Activated CD4-positive, alpha-beta T cell treated with anti-CD3 and anti-CD28 coated beads, Interleukin-2, amount 50 U/mL, for 16 hours (primary cell): ENCODE data around the gene KCNQ1OT1.
"Not testable (repeated sequence)": the region's sequence is repeated elsewhere in the genome, so short reads cannot be mapped to it uniquely, and the experiment has no call there.

Experiments used
- DNase-seq: peaks from one replicate; pipeline ENCODE4 v3.0.0-alpha.2; 2020

Gene KCNQ1OT1

GRCh38 chr11:2650343-2650867, 49.4 kb downstream of the KCNQ1OT1 start:
- DNase-seq = no peak

DNA sequence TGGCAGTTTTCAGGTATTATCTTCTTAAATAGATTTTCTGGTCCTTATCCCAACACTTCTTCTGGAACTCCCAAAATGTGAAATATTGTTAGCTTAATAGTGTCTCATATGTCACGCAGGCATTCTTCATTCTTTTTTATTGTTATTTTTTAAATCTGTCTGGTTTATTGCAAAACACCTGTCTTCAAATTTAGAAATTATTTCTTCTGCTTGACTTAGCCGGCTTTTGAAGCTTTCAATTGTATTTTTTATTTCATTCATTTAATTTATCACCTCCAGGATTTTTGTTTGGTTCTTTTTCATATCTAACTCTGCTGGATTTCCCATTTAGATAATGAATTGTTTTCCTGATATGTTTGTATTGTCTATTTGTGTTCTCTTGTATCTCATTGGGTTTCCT, 49.9 kb downstream of the KCNQ1OT1 start:
- DNase-seq = no peak

DNA sequence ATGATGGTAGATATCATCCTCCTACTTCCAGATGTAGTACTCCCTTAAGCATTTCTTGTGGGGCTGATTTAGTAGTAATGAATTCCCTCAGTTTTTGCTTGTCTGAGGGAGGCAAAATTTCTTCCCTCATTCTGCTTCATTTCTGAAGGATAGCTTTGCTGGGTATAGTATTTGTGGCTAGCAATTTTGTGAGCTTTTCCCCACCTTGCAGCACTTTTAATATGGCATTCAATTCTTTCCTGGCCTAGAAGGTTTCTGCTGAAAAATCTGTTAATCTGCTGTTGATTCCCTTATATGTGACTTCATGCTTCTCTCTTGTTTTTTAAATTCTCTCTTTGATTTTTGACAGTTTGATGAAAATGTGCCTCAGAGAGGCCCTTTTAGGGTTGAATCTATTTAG, 50.4 kb downstream of the KCNQ1OT1 start:
- DNase-seq = no peak

DNA sequence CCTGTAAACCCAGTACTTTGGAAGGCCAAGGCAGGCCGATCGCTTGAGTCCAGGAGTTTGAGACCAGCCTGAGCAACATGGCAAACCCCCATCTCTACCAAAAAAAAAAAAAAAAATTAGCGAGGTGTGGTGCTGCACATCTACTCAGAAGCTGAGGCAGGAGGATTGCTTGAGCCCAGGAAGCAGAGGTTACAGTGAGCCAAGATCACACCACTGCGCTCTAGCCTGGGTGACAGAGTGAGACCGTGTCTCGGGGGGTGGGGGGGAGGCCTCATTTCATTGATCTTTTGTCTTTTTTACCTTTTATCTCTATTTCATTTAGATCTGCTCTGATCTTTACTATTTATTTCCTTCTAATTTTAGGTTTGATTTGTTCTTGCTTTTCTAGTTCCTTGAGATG, 51.8 kb downstream of the KCNQ1OT1 start:
- no peak for DNase-seq

DNA sequence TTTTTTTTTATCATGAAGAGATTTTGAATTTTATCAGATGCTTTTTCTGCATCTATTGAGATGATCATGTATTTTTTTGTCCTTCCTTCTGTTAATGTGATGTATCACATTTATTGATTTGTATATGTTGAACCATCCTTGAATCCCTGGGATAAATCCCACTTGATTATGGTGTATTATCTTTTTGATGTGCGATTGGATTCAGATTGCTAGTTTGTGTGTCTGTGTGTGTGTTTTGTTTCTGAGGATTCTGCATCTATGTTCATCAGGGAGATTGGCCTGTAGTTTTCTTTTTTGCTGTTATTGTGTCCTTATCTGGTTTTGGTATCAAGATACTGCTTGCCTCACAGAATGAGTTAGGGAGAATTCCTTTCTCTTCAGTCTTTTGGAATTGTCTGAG, 52.6 kb downstream of the KCNQ1OT1 start:
- DNase-seq = no peak

DNA sequence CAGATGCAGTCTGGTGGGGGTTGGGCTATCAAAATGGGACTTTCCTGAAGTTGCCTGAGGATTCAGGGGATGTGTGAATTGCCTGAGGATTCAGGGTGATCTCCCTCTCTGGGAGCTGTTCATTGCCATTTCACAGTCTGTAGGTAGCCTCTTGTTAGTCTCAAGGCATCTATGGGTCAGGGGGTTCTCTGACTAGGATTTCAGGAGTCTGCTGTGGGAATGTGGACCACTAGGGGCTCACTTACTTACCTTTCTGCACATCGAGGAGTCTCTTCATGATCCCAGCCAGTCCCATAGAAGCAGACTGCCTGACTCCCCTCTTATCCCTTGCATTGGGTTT, 54.0 kb downstream of the KCNQ1OT1 start:
- no peak for DNase-seq

DNA sequence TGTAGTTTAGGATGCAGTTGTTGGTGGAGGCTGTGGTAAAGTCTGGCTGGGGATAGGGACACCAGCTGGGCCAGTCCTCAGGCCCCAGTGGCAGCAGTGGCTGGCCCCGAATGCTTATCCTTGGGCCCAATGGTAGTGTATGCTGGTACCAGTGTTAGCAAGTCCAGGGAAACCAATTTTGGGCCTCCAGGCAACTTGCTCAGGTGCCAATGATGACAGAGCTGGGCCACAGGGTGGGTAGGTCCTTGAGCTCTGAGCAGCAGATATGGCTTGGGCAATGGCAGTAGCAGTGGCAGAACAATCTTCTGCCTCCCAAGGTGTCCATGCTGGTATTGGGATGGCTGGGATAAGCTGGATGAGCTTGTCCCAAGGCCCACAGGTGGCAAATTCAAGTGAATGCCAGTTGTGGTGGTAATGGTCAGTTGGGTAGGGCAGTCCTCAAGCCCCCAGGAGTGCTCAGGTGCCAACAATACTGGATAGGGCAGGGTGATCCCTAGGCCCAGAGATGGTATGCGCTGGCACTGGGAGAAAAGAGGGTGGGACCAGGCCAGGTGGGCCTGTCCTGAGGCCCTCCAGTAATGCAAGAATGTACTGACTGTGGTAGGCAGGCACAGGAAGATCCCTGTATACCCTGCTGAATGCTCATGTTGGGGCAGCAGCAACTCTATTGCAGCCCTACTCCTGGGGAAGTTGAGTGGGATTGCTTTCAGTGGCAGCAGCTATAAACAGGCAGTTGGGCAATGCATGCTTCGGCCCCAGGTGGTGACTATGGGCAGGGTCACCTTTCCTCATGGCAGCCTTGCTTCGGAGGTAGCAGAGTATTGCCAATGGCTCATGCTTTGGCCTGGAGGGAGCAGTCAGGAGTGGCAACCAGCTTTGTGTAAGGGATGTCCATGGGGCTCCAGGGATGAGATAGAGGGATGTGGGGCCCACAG, 54.7 kb downstream of the KCNQ1OT1 start:
- no peak for DNase-seq

GRCh38 chr11:2643746-2644145, 56.0 kb downstream of the KCNQ1OT1 start:
- no peak for DNase-seq

DNA sequence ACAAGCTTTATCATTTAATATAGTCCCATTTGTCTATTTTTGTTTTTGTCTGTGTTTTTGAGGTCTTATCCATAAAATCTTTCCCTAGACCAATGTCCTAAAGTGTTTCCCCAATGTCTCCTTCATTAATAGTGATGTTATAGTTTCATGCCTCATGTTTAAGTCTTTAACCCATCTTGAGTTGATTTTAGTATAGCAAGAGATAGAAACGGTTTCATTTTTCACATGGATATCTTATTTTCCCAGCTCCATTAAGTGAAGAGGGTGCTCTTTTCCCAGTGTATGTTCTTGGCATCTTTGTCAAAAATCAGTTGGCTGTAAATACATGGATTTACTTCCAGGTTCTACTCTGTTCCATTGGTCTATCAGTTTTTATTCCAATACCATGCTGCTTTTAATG, 58.2 kb downstream of the KCNQ1OT1 start:
- DNase-seq = no peak

- DNase-seq = not testable (repeated sequence)
Observed at GRCh38 chr11:2639763-2640162, 60.0 kb downstream of the KCNQ1OT1 start.

- DNase-seq = no peak
Observed at GRCh38 chr11:2631161-2631560, 68.6 kb downstream of the KCNQ1OT1 start.

- DNase-seq = no peak
Observed at GRCh38 chr11:2630679-2631078, 69.1 kb downstream of the KCNQ1OT1 start.

GRCh38 chr11:2625183-2625582, 74.6 kb downstream of the KCNQ1OT1 start:
- DNase-seq = no peak

- no peak for DNase-seq
Observed at GRCh38 chr11:2621894-2622293, 77.9 kb downstream of the KCNQ1OT1 start.

GRCh38 chr11:2612884-2613571, 86.8 kb downstream of the KCNQ1OT1 start:
- no peak for DNase-seq

DNA sequence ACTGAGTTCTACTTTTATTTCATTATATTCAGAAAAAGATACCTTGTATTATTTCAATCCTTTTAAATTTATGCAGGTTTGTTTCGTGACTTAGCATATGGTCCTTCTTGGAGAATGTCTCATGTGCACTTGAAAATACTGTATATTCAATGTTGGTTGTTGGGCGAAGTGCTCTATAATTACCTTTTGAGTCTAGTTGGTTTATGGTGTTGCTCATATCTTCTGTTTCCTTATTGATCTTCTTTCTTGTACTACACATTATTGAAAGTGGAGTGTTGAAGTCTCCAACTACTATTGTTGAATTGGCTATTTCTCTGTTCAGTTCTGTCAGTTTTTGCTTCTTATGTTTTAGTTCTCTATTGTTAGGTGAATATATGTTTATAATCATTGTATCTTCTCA, 90.4 kb downstream of the KCNQ1OT1 start:
- DNase-seq = no peak

DNA sequence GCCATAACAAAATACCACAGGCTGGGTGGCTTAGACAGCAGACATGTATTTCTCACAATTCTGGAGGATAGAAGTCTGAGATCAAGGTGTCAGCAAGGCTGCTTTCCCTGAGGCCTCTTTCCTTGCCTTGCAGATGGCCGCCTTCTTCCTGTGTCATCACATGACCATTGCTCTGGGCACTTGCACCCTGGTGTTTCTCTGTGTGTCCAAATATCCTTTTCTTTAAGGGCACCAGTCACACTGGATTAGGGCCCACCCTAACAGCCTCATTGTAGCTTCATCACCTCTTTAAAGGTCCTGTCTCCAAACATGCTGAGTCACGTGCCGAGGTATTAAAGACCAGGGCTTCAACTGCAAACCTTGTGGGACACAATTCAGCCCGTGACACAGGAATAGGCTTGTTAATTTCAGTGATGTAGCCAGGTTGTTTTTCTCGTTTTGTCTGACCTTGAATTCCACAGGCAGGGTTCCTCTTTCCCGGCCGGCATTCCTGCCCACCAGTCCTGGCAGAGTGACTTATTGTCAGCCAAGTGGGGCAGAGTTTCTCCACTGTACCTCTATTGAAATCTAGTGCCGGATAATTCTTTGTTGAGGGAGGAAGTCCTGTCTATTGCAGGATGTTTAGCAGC, 100.1 kb downstream of the KCNQ1OT1 start:
- no peak for DNase-seq

GRCh38 chr11:2595204-2595603, 104.6 kb downstream of the KCNQ1OT1 start:
- no peak for DNase-seq

- DNase-seq = no peak
Observed at GRCh38 chr11:2594267-2594666, 105.5 kb downstream of the KCNQ1OT1 start.

- no peak for DNase-seq
Observed at GRCh38 chr11:2593393-2593950, 106.3 kb downstream of the KCNQ1OT1 start.

- DNase-seq = no peak
Observed at GRCh38 chr11:2592559-2593392, 107.0 kb downstream of the KCNQ1OT1 start.

- no peak for DNase-seq
Observed at GRCh38 chr11:2591805-2592204, 108.0 kb downstream of the KCNQ1OT1 start.
